HG03103 (cell line): Measurements from ENCODE around the gene MYBPHL.

Experiments
- ATAC-seq: cut with Tn5 transposase; IDR thresholded peaks from one replicate; pipeline ENCODE4 v1.9.1; 2021; ENCODE audit warnings: low read depth; ENCODE audit not compliant: unreplicated experiment

Gene MYBPHL

DNA sequence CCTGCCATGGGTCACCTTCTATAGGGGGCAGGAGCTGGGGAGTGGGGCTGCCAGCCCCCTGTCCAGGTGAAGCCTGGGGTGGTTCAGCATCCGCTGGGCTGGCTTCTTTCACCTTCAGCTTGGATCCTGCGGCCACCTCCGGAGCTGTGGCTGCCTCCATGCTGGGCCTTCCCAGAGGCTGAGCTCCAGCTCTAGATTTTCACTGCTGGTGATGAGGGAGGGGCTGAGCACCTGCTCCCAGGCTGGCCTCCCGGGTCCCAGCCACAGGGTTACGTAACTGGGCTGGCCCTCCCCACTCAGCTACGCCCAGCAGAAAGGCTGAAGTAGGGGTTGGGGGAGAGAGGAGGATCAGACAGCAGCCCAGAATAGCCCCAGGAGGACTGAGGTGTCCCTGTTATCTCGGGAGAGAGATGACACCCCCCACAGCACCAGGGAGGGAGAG lies at the start of gene MYBPHL:
Gene MYBPHL, minus strand, starts transcription at position 180 of the 442 bp plus-strand sequence. Its CDS starts 20 bp downstream, at position 160.
- ATAC-seq = no peak

DNA sequence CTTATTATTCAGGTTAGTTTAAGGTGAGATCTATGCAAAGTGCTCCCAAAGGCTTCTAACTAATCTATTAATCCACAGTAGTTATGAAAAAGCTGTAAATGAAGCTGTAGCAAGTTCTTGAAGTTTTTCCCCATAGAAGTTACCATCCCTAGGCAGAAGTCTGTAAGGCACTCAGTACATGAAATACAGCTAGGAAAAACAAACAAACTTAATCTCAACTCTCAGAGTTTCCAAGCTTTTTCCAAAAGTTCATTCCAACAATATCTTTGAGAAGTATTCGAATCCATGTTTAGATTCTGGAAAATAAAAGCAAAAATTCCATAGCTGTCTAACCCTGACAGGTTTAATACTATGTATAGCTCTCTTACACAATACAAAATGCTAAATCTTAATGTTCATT lies 49.7 kb upstream of the MYBPHL start:
- no peak for ATAC-seq

GRCh38 chr1:109354929-109355328 lies 48.1 kb upstream of the MYBPHL start:
- no peak for ATAC-seq

DNA sequence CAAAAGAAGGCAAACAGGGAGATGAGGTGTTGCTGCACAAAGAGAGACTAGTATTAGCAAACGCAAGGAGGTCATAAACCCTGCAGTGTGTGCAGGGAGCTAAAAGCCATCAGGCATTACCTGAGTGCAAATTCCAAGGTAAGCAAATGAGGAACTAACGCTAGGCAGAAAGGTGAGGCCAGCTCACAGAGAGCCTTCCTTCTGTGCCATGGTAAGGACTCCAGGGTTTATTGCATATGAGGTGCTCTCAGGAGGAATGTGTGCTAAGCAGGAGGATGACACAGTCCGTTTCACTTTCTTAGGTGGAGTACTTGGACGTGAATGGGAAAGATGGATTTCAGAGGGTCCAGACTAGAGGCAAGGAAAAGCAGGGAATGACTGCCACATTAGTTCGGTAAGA lies 44.6 kb upstream of the MYBPHL start:
- ATAC-seq = no peak

- no peak for ATAC-seq
Measured at GRCh38 chr1:109350655-109351054, 43.8 kb upstream of the MYBPHL start.

- no peak for ATAC-seq
Measured at GRCh38 chr1:109350182-109350581, 43.4 kb upstream of the MYBPHL start.

DNA sequence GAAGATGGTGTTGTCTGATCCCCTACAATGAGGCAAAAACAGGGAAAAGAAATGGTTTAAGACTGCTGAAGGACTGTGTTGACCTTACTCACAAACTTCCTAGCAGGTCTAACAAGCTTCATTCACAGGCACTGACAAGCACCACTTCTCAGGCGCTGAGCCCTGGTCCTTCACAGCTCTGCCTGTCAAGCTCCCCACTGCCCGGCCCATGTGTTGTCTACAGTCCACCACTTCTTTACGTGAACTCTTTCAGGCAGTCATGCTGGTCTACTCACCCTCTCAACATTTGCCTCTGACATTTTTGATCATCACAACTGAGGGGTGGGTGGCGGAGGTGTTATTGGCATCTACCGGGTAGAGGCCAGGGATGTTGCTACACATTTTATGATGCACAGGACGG lies 40.7 kb upstream of the MYBPHL start:
- no peak for ATAC-seq

DNA sequence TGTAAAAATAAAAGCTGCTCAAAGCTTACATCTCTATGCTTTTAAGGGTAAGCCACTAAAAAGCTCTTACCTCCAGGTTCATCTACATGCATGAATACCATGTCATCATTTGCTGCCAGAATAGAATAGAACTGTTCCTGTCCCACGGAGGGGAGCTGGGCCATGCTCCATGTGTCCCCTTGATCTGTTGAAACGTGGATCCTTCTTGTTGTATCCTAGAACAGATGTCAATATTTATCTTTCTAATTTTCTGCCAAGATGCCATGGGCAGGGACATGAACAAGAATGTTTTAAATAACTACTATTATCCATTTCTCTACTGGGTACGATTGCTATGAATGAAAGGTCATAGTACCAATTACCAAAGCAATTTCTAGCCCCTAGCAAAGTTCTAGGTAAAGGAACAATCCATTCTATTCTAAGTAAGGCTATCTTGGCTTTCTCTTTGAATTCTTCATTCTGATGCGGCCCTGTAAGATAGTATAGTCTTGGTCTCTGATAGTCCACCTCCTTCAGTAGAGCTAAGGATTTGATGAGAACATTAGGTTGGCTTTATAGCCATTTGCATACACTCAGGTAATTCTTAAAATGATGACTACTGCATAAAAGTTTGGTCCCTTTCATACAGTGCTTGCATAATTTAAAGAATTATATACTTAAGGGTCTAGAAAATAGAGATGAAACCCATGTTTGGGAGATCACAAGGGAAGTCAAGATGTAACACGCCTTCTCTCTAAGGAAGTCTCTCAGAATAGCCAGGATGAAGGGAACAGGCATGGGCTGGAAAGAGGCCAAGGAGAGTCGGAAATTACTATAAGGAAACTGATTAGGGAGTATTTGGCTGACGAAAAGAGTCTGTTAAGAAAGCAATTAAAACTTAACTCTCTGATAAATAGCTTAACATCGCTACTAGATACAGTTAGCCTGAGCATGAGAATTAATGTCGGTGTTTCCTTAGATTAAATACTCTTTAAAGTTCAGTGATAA lies 35.4 kb upstream of the MYBPHL start:
- ATAC-seq = no peak

- ATAC-seq = no peak
Measured at GRCh38 chr1:109338608-109339007, 31.8 kb upstream of the MYBPHL start.

DNA sequence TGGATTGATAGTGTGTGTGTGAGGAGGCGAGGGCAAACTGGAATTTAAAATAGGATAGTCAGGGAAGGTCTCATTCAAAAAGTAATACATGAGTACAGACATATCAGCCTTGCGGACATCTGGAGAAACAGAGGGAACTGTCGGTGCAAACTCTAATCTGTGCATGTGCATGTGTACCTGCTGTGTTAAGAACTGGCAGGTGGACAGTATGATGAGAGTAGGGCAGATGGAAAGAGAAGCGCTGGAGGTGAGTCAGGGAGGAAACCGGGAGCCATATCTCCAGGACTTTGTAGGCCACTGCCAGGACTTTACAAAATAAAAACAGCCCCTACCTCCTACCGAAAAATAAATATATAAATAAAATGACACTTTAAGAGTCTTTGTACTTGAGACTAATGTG lies 31.3 kb upstream of the MYBPHL start:
- ATAC-seq = no peak

DNA sequence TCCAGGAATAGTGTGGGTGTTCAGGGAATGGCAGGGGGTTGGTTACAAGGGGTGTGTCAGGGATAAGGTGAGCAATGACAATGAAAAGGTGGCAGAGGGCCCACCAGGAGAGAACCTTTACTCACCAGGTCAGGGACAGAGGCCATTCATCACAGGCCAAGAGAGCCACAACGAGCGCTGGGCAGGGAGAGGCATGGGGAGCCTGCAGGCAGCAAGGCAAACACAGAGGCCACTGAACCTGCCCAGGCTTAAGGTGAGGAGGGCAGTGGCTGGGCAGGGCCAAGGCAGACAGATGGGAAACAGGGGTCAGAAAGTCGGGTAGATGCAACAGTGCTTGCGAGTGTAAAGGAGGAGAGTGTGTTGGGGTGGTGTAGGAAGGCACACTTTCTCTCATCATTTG lies 28.3 kb upstream of the MYBPHL start:
- no peak for ATAC-seq

DNA sequence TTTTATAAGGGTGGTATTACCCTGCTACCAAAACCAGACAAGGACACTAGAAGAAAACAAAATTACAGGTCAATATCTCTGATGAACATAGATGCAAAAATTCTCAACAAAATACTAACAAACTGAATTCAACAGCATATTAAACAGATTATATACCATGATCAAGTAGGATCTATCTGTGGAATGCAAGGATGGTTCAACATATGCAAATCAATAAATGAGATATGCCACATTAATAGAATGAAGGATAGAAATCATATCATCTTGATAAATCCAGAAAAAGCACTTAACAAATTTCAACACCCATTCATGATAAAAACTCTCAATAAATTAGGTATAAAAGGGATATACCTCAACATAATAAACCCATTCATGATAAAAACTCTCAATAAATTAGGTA lies 24.3 kb upstream of the MYBPHL start:
- ATAC-seq = no peak

- ATAC-seq = no peak
Measured at GRCh38 chr1:109327285-109327684, 20.5 kb upstream of the MYBPHL start.

DNA sequence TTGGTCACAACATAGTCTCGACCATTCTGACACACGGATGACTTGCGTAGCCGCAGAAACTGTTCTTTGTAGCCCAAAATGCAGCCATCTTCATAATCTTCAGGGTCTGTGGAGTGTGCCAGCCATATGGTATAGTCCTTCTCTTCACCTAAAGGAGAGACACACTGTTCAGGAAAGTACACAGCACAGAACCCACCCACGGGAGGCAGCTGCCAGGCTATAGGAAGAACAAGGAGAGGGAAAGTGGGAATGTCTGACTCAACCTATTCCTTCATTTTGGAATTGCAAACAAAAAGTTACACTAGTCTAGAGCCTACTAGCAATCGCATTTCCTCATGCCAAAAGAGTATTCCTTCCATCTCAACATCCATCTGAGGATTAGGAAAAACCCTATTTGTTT lies 16.2 kb upstream of the MYBPHL start:
- ATAC-seq = no peak

DNA sequence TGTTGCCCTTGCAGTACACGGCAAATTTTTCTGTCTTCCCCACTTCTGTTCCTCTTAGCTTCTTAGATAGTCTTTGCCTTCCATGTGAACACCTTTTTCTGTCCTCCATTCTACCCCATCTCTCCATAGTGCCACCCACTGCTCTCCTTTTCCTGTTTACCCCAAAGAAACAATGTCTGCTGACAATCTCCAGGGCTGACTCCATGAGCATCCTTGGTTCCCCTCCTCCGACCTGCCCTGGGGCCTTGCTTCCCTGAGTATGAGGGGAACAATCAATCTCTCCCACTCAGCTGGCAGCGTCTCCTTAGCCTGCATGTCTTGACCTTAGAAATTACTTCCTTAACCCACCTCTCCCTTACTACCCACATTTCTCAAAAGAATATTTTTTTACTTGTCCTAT lies 12.3 kb upstream of the MYBPHL start:
- no peak for ATAC-seq

DNA sequence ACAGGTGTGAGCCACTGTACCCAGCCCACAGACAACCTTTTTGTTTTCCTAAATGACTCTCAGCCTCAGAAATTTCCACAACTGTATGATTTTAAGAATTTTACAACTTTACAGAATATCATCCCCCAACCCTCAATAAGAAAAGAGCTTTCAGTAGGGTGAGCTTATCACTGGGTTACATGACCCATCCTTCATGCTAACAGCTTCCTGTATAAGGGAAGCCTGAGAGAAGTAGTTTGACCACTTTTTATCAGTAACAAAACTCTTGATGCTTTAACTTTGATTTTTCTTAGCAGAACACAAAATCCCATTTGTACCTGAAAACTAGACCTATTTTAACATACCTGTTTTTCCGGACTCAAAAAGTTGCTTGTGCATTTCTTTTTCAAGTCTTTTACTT lies 9.7 kb upstream of the MYBPHL start:
- no peak for ATAC-seq

DNA sequence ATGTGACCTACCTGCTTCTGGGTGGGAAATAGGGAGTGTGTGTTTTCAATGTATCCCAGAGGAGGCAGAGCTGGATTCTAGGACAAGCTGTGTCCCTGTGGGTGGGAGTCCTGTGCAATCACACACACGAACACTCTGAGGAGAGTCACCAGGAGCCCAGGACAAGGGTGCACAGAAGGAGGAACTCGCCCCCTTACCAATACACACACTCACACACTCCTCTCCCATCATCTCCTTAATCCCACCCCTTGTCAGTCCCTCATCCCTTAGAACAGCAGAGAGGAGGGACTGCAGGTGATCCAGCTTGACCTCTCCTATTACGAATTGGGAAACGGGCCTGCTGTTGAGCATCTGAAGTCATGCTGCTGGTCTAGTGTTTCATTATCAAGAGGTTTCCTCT lies 8.5 kb upstream of the MYBPHL start:
- ATAC-seq = no peak

- ATAC-seq = no peak
Measured at GRCh38 chr1:109314795-109315194, 8.0 kb upstream of the MYBPHL start.

DNA sequence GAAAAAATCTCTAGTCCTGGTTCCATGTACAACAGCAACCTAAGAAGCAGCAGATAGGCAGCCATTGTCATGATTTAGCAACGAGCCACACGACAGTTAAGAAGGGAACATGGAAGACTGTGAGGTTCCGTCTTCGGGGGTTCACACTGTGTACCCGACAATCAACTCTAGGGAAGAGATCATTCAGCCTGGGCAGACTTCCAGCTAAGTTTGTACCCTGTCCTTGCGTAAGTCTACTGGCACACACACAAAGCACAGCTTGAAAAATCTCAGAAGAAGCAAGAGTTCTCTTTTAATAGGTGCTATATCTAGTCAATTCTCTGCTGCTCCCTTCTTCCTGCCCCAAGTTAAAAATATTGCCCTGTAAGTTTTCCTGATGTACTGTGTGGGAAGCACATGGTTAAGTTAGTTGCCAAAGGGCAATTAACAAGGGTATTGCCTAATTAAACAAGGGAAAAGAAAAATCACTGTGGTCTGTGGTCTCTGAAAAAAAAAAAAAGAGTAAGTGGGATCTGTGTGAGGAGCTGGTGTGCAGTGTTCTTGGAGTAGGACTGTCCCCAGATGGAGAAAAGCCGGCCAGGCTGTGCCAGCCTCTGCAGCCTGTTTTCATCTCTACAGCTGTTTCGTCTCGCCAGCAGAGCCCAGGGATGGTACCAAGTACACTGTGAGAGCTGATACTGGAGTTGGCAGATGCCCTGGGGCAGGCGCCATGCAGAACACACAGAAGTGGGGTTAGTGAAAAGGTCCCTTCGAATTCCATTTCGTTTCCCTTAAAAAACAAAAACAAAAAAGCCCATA lies 6.4 kb upstream of the MYBPHL start:
- no peak for ATAC-seq

DNA sequence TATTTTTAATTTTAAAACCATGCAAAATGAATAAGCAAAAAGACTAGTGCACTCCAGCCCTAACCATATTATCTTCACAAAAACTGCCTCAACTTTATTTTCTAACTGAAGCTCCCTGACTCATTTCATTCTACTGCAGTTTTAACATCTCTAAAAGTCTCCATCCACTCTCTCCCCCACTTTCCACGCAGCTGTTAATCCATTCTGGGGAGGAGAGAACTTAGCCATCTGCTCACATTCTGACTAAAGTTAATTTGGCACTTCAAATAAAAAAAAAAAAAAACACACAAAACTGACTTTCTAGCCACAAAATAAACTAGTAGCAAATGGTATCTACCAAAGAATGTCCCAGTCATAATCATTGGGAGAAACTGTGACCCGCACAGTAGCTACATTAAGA lies 5.4 kb upstream of the MYBPHL start:
- no peak for ATAC-seq

DNA sequence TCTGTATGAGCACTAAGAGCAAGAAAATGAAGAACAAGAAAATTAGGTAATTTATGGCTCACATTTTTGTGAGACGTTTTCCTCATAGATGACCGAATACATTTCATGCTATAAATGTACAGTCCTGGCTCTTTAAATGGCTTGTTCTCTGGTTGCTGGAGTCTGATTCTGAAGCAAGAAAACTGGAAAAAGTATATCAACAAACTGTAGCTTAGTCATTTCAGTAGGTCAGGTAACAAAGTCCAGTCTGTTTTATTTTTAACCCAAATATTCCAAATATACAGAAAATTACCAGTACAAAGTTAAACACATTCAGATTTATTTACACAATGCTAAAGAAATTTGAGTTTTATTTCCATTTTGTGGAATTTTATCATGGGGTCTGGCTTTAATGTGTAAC lies 2.5 kb upstream of the MYBPHL start:
- no peak for ATAC-seq
